Measurements from ENCODE around the gene NPIPB2.

DNA sequence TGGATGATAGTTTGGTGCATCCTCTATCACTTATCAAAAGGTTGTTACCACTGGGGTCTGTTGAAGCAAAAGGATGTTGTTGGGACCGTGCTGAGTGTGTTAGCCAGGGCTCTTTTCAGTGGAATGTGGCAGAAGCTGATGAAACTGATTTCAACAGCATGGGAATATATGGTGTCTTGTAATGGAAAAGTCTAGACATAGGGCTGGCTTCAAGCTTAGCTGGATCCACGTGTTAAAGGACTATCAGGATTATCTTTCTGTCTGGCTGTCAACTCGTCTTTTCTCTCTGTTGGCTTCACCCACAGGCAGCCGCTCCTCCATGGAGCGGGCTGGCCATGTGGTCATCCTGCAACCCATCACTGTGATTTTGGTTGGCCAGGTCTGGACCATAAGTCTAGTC is 43.4 kb upstream of the NPIPB2 start:
- no peak for TF ChIP-seq CTCF (IDR thresholded peaks at IDR 0.05)
- TF ChIP-seq POLR2A (IDR thresholded peaks at IDR 0.05) = no peak

Data from heart left ventricle (tissue), 13 donors.